ENCODE results near the gene GNG7.
"Not testable (repeated sequence)": the region's sequence is repeated elsewhere in the genome, so short reads cannot be mapped to it uniquely, and the experiment has no call there.

The GNG7 gene

DNA sequence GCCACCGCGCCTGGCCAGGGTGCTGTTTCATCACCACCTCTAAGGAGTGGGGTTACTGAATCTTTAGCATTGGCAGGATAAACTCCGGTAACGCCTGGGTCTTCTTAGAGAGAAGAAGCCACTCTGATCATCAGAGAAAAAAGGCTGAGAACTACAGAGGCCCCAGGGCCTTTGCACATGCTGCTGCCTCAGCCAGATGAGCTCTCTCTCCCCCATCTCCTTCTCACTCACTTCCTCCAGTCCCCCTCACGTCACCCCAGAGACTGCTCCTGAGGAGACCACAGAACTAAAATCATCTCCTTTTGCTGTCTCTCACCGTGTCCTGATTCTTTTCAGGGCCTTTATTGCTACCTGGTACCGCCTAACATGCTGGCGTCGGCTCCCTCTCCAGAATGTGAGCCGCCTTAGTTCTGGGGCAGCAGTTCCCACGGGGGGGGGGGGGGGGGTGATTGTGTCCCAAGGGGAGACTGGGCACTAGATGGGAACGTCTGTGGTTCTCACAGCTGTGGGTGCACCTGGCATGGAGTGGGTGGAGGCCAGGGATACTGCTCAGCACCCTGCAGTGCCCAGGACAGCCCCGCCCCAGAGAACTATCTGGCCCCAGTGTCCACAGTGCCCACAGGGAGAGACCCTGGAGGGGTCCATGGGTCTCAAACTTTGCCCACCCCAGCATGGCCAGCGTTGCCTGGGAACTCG is 23.8 kb upstream of the GNG7 start:
- no peak for DNase-seq

DNA sequence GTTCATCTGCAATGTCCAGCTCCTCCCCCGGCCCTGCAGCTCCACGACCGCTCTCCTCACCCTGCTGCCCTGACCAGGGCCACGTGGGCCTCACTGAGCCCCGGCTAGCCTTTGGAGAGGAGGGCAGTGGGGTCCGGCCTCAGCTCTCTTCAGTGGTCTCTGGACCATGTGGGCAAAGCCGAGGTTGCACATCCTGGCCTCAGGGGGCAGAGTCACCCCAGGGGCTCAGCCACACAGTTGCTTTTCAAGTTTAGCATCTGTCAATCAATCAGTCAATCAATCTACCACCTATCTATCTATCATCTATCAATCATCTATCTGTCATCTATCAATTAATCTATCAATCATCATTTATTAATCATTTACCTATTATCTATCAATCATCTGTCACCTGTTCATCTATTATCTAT is 21.7 kb upstream of the GNG7 start:
- DNase-seq: no peak

DNA sequence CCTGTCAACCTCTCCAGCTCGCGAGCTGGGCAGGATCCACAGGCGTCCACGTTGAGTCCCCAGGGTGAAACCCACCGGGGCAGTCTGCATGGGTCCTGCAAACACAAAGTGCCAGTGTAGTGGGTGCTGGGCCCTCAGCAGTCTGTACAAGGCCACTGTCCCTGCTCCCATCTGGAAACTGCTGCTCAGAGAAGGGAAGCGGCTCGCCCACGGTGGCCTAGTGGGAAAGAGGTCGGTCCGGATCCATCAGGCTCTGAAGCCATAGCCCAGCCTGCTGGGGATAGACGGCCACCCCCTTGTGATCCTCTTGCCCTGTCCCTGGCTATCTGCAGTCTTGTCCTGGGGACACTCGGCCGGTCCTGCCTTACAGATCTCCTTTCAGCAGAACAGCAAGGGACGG is 21.3 kb upstream of the GNG7 start:
- DNase-seq: no peak

DNA sequence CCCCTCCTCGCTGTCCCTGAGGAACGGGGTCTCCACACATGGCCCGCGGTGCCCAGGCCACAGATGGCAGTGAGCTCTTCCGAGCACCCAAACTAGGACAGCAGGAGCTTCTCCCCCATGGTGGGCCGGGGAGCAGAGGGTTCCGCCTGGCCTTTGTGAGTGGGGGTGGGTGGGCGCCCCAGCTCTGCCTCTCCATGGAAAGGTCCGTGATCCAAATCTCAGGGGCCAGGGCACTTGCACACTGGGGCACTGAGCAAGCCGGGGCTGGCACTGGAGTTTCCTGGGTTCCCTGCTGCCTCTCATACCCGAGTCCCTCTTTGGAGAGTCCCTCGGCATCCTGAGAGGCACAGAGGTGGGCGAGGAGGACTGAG is 20.8 kb upstream of the GNG7 start:
- no peak for DNase-seq

DNA sequence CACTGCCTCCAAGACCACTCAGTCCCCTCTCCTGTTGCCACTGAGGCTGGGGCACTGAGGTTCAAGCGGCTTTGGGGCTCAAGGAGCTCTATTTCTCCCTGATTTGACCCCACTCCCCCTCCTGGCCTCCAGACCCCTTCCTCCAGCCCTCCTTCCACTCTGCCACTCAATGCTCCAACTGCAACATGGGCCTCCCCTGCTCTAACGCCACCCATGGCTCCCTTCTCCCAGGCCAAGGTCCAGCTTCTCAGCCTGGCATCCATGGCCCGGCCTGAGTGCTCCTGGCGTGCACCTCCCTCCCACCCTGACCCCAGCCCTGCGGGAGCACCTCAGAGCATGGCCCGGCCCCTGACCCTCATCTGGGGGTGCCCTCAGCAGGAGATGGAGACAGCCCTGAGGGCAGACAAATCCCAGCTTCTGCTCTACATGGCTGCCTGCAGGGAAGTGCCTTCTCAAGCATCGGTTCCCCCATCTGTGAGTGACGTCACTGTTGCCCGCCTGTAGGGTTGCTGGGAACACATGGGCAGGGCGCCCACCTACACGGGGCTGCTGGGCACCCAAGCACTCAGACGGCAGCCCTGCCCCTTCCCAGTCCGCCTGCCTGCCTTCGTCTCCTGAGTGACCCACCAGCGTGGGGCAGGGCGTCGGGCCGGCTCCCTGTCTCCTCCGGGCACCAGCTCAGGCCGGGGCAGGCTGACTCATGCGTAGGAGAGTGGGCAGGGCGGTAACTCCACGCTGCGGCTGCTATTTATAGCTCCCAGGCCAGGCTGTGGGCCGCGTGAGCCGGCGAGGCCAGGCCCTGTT is 20.2 kb upstream of the GNG7 start:
- DNase-seq: peak; percentile 46

DNA sequence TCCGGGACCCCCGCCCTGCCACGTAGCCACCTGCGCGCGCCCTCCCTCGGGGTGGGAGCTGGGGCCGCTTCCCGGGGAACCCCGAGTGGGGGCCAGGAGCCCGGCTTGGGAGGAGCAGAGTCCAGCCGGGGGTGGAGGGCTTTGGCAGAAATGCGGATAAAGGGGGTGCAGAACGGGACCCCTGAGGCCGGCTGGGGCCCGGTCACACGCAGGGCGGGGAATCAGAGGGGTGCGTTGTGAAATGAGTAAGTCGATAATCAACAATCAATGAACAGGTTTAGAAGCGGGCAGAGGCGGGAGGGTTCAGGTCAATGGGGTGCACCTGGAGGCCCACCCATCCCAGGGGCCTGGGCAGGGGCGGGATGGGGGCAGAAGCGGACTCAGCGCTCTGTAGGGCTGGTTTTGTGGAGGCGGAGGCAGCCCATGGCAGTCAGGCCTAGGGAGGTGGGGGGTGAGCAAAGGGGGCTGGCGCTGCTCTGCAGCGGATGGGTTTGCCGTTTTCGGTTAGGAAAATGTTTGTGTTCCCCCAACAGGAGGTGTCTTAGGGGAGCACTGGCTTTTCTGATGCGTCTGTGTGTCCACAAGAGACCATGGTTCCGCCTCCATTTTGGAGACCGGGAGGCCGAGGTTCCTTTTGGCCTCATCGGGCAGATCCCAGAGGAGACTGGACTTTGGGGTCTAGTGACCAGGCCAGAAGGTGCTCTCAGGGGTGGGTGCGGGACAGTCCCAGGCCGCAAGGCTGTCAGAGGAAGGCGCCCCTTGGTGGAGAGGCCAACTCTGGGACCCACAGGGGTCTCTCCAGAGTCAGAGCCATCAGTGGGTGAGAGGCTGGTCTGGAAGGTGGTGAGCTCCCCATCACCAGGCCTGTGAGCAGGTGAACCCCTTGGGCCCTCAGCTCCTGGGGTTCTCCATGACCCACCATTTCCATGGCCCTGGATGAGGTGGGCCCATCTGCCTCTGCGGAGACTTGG is 19.4 kb upstream of the GNG7 start:
- peak; percentile 31 for DNase-seq

DNA sequence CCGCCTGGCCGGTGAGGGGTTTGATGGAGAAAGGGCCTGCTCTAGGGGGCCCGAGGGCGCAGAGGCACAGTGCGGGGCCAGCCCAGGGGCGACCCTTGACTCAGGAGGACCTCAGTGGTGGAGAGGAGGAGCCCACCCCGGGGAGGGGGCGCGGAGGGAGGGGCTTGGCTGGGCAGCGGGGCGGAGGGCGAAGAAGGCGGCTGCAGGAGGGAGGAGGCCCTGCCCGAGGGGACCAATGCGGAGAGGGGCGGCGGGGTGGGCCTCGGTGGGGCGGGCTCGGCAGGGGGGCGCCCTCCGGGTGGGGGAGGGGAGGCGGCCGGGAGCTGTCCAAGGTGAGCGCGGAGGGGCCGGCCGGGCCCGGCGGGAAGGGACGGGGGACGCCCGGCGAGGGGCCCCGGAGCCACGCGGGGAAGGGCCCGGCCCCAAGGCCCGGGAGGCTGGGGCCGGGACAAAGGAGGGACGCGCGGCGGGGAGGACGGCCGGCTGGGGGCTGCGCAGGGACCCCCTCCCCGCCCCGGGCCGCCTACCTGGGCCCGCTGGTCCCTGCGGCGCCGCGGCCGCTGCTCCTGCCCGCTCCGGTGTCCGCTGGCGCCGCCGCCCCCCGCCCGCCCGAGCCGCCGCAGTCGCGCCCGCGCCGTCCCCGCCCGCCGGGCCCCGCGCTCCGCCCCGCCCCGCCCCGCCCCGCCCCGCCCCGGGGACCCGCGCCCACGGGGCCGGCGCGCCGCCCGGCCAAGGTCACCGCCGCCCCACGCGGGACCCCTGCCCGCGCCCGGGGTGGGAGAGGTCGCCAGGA is 18.5 kb upstream of the GNG7 start, which contains the start of gene DIRAS1:
Gene DIRAS1, minus strand, starts transcription at position 596 of the 793 bp plus-strand sequence. CDS start 3,566 bp downstream, outside the sequence.
- no peak for DNase-seq

DNA sequence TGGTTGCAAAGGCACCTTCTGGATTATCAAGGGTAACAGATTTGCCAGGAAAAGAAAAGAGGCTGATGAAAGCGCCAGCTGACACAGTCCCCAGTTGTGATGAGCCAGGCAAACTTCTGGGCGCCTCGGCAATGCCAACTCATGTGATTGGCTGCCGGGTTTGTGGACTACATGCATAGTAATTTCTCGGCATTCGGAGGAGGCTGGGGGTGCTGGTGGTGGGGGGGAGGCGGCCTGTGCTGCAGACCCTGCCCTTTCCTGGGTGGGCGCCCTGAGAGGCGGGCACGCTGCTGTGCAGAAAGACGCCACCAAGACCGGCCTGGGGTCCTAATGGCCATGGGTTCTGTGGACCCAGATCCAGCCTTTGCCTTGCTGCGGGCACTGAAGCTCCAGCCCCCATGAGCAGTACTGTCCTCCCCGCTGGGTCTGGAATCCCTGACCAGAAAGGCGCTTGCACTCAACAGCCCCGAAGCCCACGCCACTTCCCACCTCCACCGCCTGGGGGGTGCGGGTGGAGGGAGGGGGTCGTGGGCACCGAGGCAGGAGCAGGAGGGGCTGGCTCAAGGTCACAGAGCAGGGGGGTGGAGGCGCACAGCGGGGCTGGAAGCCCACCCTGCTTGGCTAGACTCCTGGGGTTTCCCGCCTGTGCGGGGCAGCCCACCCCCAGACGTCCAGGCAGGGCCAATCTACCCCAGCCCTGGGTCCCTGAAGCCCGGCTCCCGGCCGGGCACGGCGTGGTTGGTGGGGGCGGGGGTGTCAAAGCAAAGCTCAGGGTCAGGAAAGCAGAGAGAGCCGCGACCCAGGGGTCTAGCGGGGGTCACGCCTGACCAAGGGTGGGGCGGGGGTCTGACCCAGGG is 17.7 kb upstream of the GNG7 start:
- DNase-seq: peak; percentile 69

DNA sequence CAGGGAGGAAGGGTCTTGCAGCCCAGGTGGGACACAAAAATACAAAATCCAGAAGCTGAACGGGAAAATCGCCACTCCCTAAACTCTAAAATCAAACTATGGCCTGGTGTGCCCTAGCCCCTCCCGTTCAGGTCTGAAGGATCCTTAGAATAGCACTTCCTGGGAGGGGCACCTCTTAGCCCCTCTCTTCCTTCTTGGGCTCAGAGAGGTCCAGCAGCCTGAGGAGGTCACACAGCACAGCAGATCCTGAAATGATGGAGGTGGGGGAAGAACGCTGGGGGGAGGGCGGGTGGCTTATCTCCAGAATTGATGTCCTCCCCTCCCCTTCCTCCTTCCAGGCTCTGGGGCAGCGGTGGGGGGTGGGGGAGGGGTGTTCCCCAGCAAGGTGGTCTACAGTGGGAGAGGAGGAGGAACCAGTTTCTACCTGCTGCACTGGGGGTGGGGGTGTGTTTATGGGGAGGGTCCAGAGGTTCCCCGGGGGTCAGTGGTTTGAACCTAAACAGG is 16.8 kb upstream of the GNG7 start:
- no peak for DNase-seq

DNA sequence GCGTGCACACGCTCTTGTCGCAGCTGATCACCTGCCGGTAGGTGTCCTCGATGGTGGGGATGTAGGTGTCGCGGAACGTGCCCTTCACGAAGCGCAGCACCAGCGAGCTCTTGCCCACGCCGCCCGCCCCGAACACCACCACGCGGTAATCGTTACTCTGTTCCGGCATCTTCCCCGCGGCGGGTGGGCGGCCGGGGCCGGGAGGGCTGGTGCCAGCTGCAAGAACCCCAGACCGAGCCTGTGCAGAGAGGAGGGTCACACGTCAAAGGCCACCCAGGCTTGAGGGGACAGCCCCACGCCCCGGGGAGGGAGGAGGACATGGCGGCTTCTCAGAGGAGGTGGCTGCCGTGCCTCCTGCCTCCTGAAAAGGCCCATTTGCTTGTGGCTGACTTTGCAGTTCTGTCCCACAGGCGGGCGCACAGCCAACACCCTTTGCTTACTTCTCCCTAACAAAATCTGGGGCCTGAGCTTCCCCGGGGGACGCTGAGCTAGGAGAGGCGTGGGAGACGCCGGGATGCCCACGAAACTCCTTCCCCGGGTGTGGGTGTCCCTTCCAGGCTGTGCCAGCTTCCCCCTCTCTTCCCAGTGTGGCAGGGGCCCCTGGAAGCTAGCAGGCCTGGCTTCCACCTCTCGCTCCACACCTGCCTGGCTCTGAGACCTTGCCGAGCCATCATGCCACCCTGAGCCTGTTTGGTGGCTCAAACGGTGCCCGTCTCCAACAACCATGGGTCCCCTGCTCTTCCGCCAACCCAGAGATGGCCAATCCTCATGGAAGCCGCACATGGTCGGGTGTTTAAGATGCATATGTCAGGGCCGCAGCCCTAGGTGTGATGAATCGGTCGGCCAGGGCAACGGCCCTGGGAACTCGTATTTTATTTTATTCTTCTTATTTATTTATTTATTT is 15.4 kb upstream of the GNG7 start:
- DNase-seq: no peak

DNA sequence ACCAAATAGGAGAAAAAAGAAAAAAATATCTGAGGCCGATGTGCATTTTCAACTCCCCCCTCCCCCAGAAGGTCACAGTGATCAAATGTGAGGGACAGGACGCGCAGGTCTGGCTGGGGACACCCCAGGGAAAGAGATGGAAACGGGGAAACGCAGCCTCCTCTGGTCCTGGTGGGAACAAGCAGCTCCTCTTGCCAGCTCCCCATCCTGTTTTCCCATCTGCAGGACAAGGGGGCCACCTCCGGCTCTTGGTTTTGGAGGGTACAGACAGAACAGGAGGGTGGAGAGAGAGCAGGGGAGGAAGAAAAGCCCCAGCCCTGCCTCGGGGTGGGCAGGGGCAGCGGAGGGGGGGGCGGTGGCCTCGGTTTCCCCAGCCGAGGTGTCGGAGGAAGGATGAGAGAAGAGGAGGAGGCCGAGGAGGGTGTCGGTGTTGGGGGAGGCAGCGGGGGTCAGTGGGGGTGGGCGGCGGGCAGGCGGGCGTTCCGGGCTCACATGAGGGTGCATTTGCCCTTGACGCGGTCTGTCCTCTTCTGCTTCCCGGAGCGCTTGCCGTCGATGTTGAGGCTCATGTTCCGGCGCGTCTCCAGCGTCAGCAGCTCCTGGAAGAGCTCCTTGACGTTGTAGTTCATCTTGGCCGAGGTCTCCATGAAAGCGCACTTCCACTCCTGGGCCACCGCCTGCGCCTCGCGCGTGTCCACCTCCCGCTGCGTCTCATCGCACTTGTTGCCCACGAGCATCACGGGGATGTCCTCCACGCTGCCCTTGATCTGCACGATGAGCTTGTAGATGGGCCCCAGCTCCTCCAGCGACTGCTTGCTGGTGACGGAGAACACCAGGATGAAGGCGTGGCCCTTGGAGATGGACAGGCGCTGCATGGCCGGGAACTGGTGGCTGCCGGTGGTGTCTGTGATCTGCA is 14.5 kb upstream of the GNG7 start:
- DNase-seq: no peak

DNA sequence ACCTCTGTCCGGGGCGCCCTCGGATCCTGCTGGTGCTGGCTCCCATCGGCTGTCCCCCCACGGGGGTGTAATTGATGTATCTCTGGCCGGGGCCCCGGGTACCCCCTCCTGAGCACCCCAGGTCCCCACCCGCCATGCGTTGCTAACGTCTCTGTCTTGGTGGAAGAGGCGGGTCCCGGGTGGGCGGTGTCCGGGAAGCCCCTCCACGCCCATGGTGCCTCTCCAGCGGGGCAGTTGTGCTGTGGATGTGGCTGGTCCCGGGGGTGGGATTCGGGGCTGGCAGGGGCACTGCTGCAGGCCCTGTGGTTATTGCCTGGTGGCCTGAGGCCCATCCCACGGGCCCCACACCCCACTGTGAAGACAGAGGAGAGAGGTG is 13.8 kb upstream of the GNG7 start:
- no peak for DNase-seq

DNA sequence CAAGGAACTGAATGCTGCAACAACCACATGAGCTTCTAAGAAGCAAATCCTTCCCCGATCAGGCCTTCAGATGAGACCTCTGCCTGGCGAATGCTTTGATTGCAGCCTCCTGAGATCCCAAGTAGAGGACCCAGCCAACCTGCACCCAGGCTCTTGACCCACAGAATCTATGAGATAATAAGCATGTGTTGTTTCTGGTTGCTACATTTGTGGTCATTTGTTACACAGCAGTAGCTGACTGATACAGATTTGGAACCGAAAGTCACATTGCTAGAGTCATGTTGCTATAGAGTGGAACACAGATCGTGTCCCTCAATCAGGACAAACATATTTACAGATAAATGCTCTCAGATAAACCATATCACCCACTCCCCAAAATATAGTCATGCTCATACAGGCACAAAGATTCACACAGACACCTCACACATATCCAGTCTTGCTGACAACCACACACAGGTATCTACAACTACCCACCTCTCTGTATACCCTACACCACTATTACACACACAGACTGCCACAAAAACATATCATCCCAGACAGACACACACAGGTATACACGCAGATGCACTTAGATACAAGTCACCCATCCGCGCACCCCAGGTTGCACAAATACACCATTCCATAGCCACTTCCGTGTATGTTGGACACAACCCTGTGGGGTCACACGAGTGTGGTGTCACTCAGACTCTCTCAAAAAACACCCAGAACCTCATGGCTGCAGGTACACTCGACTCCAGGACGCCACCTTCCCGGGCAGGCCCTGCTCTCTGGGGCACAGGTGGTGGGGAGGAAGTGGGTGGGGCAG is 13.2 kb upstream of the GNG7 start:
- DNase-seq: no peak

DNA sequence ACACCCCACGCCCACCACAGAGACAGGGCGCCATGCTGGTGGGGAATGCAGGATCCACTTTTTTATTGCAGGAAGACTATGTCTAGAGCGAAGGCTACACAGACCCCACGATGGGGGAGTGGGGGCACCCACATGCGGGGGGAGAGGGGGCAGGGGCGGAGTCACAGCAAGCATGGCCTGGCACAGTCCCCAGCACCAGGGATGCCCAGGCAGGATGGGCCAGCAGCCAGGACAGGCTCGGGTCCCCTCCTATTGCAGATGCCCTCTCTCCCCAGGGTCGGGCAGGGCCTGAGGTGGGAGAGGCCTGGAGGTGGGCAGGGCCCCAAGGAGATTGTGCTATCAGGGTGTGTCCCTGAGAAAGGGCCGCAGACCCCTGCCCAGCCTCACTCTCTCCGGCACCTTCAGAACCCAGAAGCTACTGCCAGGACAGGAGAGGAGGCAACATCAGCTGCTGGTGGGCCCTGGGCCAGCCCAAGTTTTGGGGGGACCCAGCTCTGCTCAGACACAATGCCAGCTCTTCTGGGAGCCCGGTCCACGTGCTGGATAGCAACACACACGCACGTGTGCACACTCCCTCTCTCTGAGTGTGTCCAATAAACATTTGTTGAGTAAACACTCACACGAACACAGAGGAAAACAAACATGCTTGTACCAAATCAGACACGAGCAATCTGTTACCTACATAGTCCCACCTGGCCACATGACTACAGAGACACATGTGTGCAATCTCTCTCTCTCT is 12.2 kb upstream of the GNG7 start:
- no peak for DNase-seq

DNA sequence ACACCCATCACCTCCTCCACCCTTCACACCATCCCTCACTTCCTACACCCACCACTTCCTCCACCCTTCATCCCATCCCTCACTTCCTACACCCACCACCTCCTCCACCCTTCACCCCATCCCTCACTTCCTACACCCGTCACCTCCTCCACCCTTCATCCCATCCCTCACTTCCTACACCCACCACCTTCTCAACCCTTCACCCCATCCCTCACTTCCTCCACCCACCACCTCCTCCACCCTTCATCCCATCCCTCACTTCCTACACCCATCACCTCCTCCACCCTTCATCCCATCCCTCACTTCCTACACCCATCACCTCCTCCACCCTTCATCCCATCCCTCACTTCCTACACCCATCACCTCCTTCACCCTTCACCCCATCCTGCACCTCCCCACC is 11.6 kb upstream of the GNG7 start:
- DNase-seq: not testable (repeated sequence)

DNA sequence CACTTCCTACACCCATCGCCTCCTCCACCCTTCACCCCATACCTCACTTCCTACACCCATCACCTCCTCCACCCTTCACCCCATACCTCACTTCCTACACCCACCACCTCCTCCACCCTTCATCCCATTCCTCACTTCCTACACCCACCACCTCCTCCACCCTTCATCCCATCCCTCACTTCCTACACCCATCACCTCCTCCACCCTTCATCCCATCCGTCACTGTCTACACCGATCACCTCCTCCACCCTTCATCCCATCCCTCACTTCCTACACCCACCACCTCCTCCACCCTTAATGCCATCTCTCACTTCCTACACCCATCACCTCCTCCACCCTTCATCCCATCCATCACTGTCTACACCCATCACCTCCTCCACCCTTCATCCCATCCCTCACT is 10.7 kb upstream of the GNG7 start:
- DNase-seq: not testable (repeated sequence)

DNA sequence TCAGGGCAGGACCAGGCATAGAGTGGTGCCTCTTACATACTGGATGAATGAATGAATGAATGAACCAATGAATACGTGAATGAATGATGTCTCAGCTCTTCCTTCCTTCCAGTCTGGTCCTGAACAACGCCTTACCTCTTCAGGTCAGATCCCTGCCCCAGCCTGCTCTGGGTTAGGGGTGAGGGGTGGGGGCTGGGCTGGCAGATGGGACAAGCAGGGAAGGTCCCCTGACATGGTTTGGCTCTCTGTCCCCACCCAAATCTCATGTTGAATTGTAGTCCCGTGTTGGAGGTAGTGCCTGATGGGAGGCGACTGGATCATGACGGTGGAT is 9.3 kb upstream of the GNG7 start:
- no peak for DNase-seq

Data from hematopoietic multipotent progenitor cell treated with erythropoietin and hydrocortisone succinate and interleukin-3 and kit ligand, for 4 days (in vitro differentiated cells).